PC-9 (cell line): Measurements from ENCODE around the gene SLC37A3.

ENCODE experiments used
- EZH2 ChIP-seq: fragments of 200-600 bp; sonication (generic); IDR thresholded peaks from 2 replicates; pipeline ENCODE4 v1.8.0; 2017; ENCODE audit warnings: antibody characterized with exemption, low read depth
- TF ChIP-seq, protein P1 (sequence below): fragments of 200-600 bp; sonication (generic); conservative IDR thresholded peaks from 2 replicates; pipeline ENCODE4 v1.6.1; 2017; ENCODE audit warnings: mixed run types, antibody characterized with exemption, mild to moderate bottlenecking, moderate library complexity

DNA sequence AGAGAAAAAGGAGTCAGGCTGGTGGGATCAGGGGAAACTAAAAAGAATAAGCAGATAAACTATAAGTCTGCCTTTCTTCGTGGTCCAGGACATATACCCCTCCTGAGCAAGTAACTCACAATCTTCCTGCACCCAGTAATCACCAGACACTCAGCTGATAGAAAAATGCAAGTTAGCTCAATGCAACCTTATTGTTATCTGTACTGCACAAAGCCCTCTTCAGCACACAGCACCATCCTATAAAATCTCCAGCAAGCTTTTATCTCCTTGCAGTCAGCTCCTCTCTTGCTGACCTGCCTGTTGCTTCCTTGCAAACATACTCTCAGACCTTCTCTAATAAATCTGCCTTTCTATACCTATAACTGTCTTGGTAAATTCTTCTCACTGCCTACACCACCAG, 6.7 kb downstream of the SLC37A3 start:
- TF ChIP-seq, protein P1, sequence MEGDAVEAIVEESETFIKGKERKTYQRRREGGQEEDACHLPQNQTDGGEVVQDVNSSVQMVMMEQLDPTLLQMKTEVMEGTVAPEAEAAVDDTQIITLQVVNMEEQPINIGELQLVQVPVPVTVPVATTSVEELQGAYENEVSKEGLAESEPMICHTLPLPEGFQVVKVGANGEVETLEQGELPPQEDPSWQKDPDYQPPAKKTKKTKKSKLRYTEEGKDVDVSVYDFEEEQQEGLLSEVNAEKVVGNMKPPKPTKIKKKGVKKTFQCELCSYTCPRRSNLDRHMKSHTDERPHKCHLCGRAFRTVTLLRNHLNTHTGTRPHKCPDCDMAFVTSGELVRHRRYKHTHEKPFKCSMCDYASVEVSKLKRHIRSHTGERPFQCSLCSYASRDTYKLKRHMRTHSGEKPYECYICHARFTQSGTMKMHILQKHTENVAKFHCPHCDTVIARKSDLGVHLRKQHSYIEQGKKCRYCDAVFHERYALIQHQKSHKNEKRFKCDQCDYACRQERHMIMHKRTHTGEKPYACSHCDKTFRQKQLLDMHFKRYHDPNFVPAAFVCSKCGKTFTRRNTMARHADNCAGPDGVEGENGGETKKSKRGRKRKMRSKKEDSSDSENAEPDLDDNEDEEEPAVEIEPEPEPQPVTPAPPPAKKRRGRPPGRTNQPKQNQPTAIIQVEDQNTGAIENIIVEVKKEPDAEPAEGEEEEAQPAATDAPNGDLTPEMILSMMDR, result no peak
- no peak for TF ChIP-seq EZH2
